H9 (cell line): Measurements from ENCODE around the gene ARHGAP27. TPM values are rescaled to one million over a fixed set of nuclear protein-coding genes. Genes with fewer than 3 reads are reported as not detected.

Source experiments
- DNase-seq: peaks from one replicate; pipeline ENCODE4 v3.0.0-alpha.2; 2017
- H2AFZ ChIP-seq: one replicate; pipeline ENCODE4 v1.6.1; 2013; ENCODE audit warnings: mild to moderate bottlenecking, low read length, control low read depth, moderate library complexity
- H2AK5ac ChIP-seq: 2 replicates; pipeline ENCODE4 v1.6.1; 2013; ENCODE audit warnings: low read length, control low read depth, mixed read lengths; ENCODE audit not compliant: insufficient read length
- H2BK120ac ChIP-seq: one replicate; pipeline ENCODE4 v1.6.1; 2013; ENCODE audit warnings: low read depth, mild to moderate bottlenecking, low read length, control low read depth, inconsistent platforms; ENCODE audit not compliant: poor library complexity, severe bottlenecking
- H2BK12ac ChIP-seq: 2 replicates; pipeline ENCODE4 v1.6.1; 2013; ENCODE audit warnings: low read length, control low read depth, mixed read lengths, low read depth; ENCODE audit not compliant: insufficient read length
- H2BK15ac ChIP-seq: 2 replicates; pipeline ENCODE4 v1.6.1; 2013; ENCODE audit warnings: low read depth, low read length, control low read depth
- H2BK20ac ChIP-seq: one replicate; pipeline ENCODE4 v1.6.1; 2013; ENCODE audit warnings: low read depth, mild to moderate bottlenecking, low read length, control low read depth, inconsistent platforms; ENCODE audit not compliant: poor library complexity, severe bottlenecking
- H2BK5ac ChIP-seq: 2 replicates; pipeline ENCODE4 v1.6.1; 2013; ENCODE audit warnings: low read length, control low read depth, mixed read lengths; ENCODE audit not compliant: insufficient read length
- H3K14ac ChIP-seq: 2 replicates; pipeline ENCODE4 v1.6.1; 2013; ENCODE audit warnings: low read length, control low read depth; ENCODE audit not compliant: insufficient read depth
- H3K18ac ChIP-seq: 2 replicates; pipeline ENCODE4 v1.6.1; 2013; ENCODE audit warnings: low read depth, mild to moderate bottlenecking, mixed read lengths, low read length, control low read depth; ENCODE audit not compliant: insufficient read length
- H3K23ac ChIP-seq: 2 replicates; pipeline ENCODE4 v1.6.1; 2013; ENCODE audit warnings: low read length, control low read depth, mixed read lengths, low read depth; ENCODE audit not compliant: insufficient read length
- H3K23me2 ChIP-seq: 2 replicates; pipeline ENCODE4 v1.6.1; 2013; ENCODE audit warnings: low read depth, mild to moderate bottlenecking, mixed read lengths, low read length, control low read depth; ENCODE audit not compliant: insufficient read length, poor library complexity, severe bottlenecking
- H3K27ac ChIP-seq: 2 replicates; pipeline ENCODE4 v1.5.1; 2013; ENCODE audit warnings: low read length, control low read depth, mixed read lengths, low read depth; ENCODE audit not compliant: insufficient read length
- H3K27me3 ChIP-seq: 2 replicates; pipeline ENCODE4 v1.6.1; 2013; ENCODE audit warnings: low read length, control low read depth, inconsistent platforms; ENCODE audit not compliant: insufficient read depth
- H3K4ac ChIP-seq: 2 replicates; pipeline ENCODE4 v1.6.1; 2013; ENCODE audit warnings: low read depth, mild to moderate bottlenecking, control low read depth, inconsistent platforms, low read length, moderate library complexity
- H3K4me1 ChIP-seq: 2 replicates; pipeline ENCODE4 v1.6.1; 2013; ENCODE audit warnings: low read length, control low read depth, inconsistent platforms; ENCODE audit not compliant: insufficient read depth
- H3K4me2 ChIP-seq: 2 replicates; pipeline ENCODE4 v1.6.1; 2013; ENCODE audit warnings: low read length, control low read depth, mixed read lengths; ENCODE audit not compliant: insufficient read length, insufficient read depth
- H3K56ac ChIP-seq: 2 replicates; pipeline ENCODE4 v1.6.1; 2013; ENCODE audit warnings: low read depth, mild to moderate bottlenecking, mixed read lengths, low read length, control low read depth; ENCODE audit not compliant: insufficient read length
- H3K79me1 ChIP-seq: 2 replicates; pipeline ENCODE4 v1.6.1; 2013; ENCODE audit warnings: low read depth, mild to moderate bottlenecking, moderate library complexity, low read length, control low read depth, inconsistent platforms; ENCODE audit not compliant: insufficient read depth, poor library complexity, severe bottlenecking
- H3K79me2 ChIP-seq: 2 replicates; pipeline ENCODE4 v1.6.1; 2013; ENCODE audit warnings: low read length, control low read depth, inconsistent platforms; ENCODE audit not compliant: insufficient read depth
- H3K9ac ChIP-seq: 2 replicates; pipeline ENCODE4 v1.6.1; 2013; ENCODE audit warnings: low read length, control low read depth, mixed read lengths; ENCODE audit not compliant: insufficient read length; ENCODE audit errors: extremely low read depth
- H3K9me3 ChIP-seq: one replicate; pipeline ENCODE4 v1.6.1; 2013; ENCODE audit warnings: low read depth, low read length, inconsistent platforms; ENCODE audit not compliant: control insufficient read depth
- H3T11ph ChIP-seq: one replicate; pipeline ENCODE4 v1.6.1; 2013; ENCODE audit warnings: mild to moderate bottlenecking, low read length, control low read depth, inconsistent platforms
- H4K20me1 ChIP-seq: one replicate; pipeline ENCODE4 v1.6.1; 2013; ENCODE audit not compliant: control insufficient read depth, insufficient read length, insufficient read depth
- H4K5ac ChIP-seq: 2 replicates; pipeline ENCODE4 v1.6.1; 2013; ENCODE audit warnings: low read depth, mild to moderate bottlenecking, mixed read lengths, low read length, control low read depth; ENCODE audit not compliant: insufficient read length
- H4K8ac ChIP-seq: replicated peaks from 2 replicates; pipeline ENCODE4 v1.6.1; 2013; ENCODE audit warnings: low read length, control low read depth, mixed read lengths, low read depth; ENCODE audit not compliant: insufficient read length
- H4K91ac ChIP-seq: 2 replicates; pipeline ENCODE4 v1.6.1; 2013; ENCODE audit warnings: low read depth, mild to moderate bottlenecking, moderate library complexity, mixed read lengths, low read length, control low read depth; ENCODE audit not compliant: insufficient read length
- H3K27ac Mint-ChIP-seq, 3 experiments: 2 replicates in 2 of 3; 3 replicates in 1 of 3; pipeline ENCODE4 v1.8.0; 2020 to 2021; ENCODE audit warnings: mixed read lengths in 3 of 3, mild to moderate bottlenecking in 1 of 3, moderate library complexity in 1 of 3
- H3K27me3 Mint-ChIP-seq: 2 replicates; pipeline ENCODE4 v1.8.0; 2021; ENCODE audit warnings: low read depth, mild to moderate bottlenecking, moderate library complexity, mixed read lengths
- H3K36me3 Mint-ChIP-seq, 3 experiments: 2 replicates in 2 of 3; 3 replicates in 1 of 3; pipeline ENCODE4 v1.8.0; 2020 to 2021; ENCODE audit warnings: low read depth in 3 of 3, mixed read lengths in 3 of 3; ENCODE audit not compliant: insufficient read depth in 1 of 3
- H3K4me1 Mint-ChIP-seq, 2 experiments: 2 replicates each; pipeline ENCODE4 v1.8.0; 2020; ENCODE audit warnings: mixed read lengths in 2 of 2
- H3K4me3 Mint-ChIP-seq, 2 experiments: 2 replicates in 1 of 2; 3 replicates in 1 of 2; pipeline ENCODE4 v1.8.0; 2020 to 2021; ENCODE audit warnings: mild to moderate bottlenecking in 2 of 2, mixed read lengths in 2 of 2, moderate library complexity in 1 of 2
- H3K9me3 Mint-ChIP-seq, 2 experiments: 2 replicates in 1 of 2; 3 replicates in 1 of 2; pipeline ENCODE4 v1.8.0; 2020; ENCODE audit warnings: mild to moderate bottlenecking in 2 of 2, mixed read lengths in 2 of 2, moderate library complexity in 1 of 2
- CTCF ChIP-seq: fragments of 200-600 bp; sonication (generic); conservative IDR thresholded peaks from 3 replicates; pipeline ENCODE4 v1.8.0; 2021; ENCODE audit warnings: antibody characterized with exemption, mild to moderate bottlenecking
- WGBS: extraction: QIAGEN DNeasy Blood & Tissue Kit; methylation state at CpG from one replicate; pipeline ENCODE4 v1.1.7; 2013; ENCODE audit warnings: missing lambda C conversion rate, low lambda C conversion rate, mixed read lengths; ENCODE audit not compliant: insufficient read length; ENCODE audit errors: extremely low coverage; 5-methylcytosine and 5-hydroxymethylcytosine counted together
- total RNA-seq: library from RNA; stranded (reverse); gene quantifications from 2 replicates; pipeline ENCODE4 v1.2.1, GENCODE V29; 2021

ARHGAP27 gene
- total RNA-seq, 1 experiment from 2014 or later = 9.9 TPM

- Mint-ChIP-seq H3K4me1 (peaks cover 27 to 30% of the 10 kb centered on the region in 2 experiments), H3K27ac (peak overlapping the region in 1 of 3 experiments; percentile 52; a peak in 1 of 7 replicates), H3K36me3 (no peaks in the 10 kb centered on the region), H3K9me3 (no peaks in the 10 kb centered on the region; a peak in 1 of 5 replicates), H3K4me3 (no peak overlapping the region), H3K27me3 (peaks cover 37% of the 10 kb centered on the region)
- H3K14ac ChIP-seq = no peak overlapping the region
- no peak overlapping the region for H2BK20ac ChIP-seq
- no peaks in the 10 kb centered on the region for H3K23me2 ChIP-seq
- no peak overlapping the region for H3K4ac ChIP-seq
- H2BK12ac ChIP-seq = no peak overlapping the region
- H3K9ac ChIP-seq = no peak overlapping the region
- H3K56ac ChIP-seq = no peak overlapping the region
- H4K20me1 ChIP-seq = no peaks in the 10 kb centered on the region
- no peak overlapping the region for H4K8ac ChIP-seq
- H3K18ac ChIP-seq = no peak overlapping the region
- H3K79me1 ChIP-seq = no peaks in the 10 kb centered on the region
- no peaks in the 10 kb centered on the region for H3K4me1 ChIP-seq
- no peak overlapping the region for H4K5ac ChIP-seq
- no peak overlapping the region for H2AK5ac ChIP-seq
- 100% methylated on average over 3 of the region's 10 CpGs for WGBS
- no peak overlapping the region for H3K4me2 ChIP-seq
- H4K91ac ChIP-seq = no peak overlapping the region
- no peaks in the 10 kb centered on the region for H3K9me3 ChIP-seq
- H3T11ph ChIP-seq = no peak overlapping the region
- no peak overlapping the region for H2AFZ ChIP-seq
- no peak overlapping the region for H2BK15ac ChIP-seq
- no peaks in the 10 kb centered on the region for H3K27me3 ChIP-seq
- no peak overlapping the region for H2BK120ac ChIP-seq
- no peak for DNase-seq
- no peak overlapping the region for H3K23ac ChIP-seq
- no peak overlapping the region for H3K27ac ChIP-seq
- no peaks in the 10 kb centered on the region for H3K79me2 ChIP-seq
- TF ChIP-seq CTCF = no peak
- H2BK5ac ChIP-seq = no peak overlapping the region
These were observed 43.9 kb downstream of the ARHGAP27 start for GRCh38 chr17:45388604-45389325.
